Measurements from ENCODE around the gene SPATA31A1.
"Not testable (repeated sequence)": the region's sequence is repeated elsewhere in the genome, so short reads cannot be mapped to it uniquely, and the experiment has no call there.

SPATA31A1 gene

GRCh38 chr9:39355369-39355768 lies at the start of gene SPATA31A1:
SPATA31A1 (plus strand) TSS chr9:39355669; CDS start chr9:39355731, 62 bp downstream.
- POLR2A ChIA-PET; CTCF ChIA-PET; DNase-seq (ENCODE audit: extremely low spot score): not testable (repeated sequence)

- DNase-seq (ENCODE audit: extremely low spot score); POLR2A ChIA-PET; CTCF ChIA-PET: not testable (repeated sequence)
Measured at GRCh38 chr9:39407261-39408204, 52.1 kb downstream of the SPATA31A1 start.

GRCh38 chr9:39411254-39411940 lies 55.9 kb downstream of the SPATA31A1 start:
- POLR2A ChIA-PET; CTCF ChIA-PET; DNase-seq (ENCODE audit: extremely low spot score): not testable (repeated sequence)
